SK-N-SH treated with all-trans-retinoic acid at 6 μM for 48 hours (cell line): ENCODE data around the gene MGAT3.

Source experiments
- CREB5 ChIP-seq: fragments of 250-450 bp; sonication (Bioruptor Pico); IDR thresholded peaks from 2 replicates; pipeline ENCODE4 v1.5.1; 2020; ENCODE audit warnings: low read depth, mild to moderate bottlenecking, moderate library complexity
- CSDC2 ChIP-seq: fragments of 250-450 bp; sonication (Bioruptor Pico); IDR thresholded peaks from 2 replicates; pipeline ENCODE4 v1.5.0; 2020; ENCODE audit warnings: mild to moderate bottlenecking, moderate library complexity
- ESRRG ChIP-seq: fragments of 250-450 bp; sonication (Bioruptor Pico); IDR thresholded peaks from 2 replicates; pipeline ENCODE4 v1.6.1; 2021; ENCODE audit warnings: mild to moderate bottlenecking
- OSR1 ChIP-seq: fragments of 250-450 bp; sonication (Bioruptor Pico); IDR thresholded peaks from 2 replicates; pipeline ENCODE4 v1.8.0; 2022; ENCODE audit warnings: moderate library complexity, mild to moderate bottlenecking, inconsistent platforms
- POU6F1 ChIP-seq: fragments of 250-450 bp; sonication (Bioruptor Pico); IDR thresholded peaks from 2 replicates; pipeline ENCODE4 v1.8.0; 2021; ENCODE audit warnings: low read depth, mild to moderate bottlenecking, moderate library complexity, borderline replicate concordance
- PPARA ChIP-seq: fragments of 250-450 bp; sonication (Bioruptor Pico); IDR thresholded peaks from 2 replicates; pipeline ENCODE4 v1.5.0; 2020; ENCODE audit warnings: mild to moderate bottlenecking, borderline replicate concordance
- RARB ChIP-seq: fragments of 250-450 bp; sonication (Bioruptor Pico); IDR thresholded peaks from 2 replicates; pipeline ENCODE4 v1.8.0; 2021; ENCODE audit warnings: mild to moderate bottlenecking, moderate library complexity
- TOX ChIP-seq: fragments of 250-450 bp; sonication (Bioruptor Pico); IDR thresholded peaks from 2 replicates; pipeline ENCODE4 v1.8.0; 2021; ENCODE audit warnings: mild to moderate bottlenecking, moderate library complexity, borderline replicate concordance
- ZFP3 ChIP-seq: fragments of 250-450 bp; sonication (Bioruptor Pico); IDR thresholded peaks from 2 replicates; pipeline ENCODE4 v1.5.0; 2020; ENCODE audit warnings: mild to moderate bottlenecking, moderate library complexity
- ZFP30 ChIP-seq: fragments of 450-650 bp; formaldehyde crosslinking; IDR thresholded peaks from 2 replicates; pipeline ENCODE4 v1.5.0; 2022; ENCODE audit warnings: mild to moderate bottlenecking, moderate library complexity
- ZNF565 ChIP-seq: fragments of 450-650 bp; formaldehyde crosslinking; conservative IDR thresholded peaks from 2 replicates; pipeline ENCODE4 v1.5.0; 2020; ENCODE audit warnings: low read depth, mild to moderate bottlenecking, moderate library complexity
- ZNF70 ChIP-seq: fragments of 450-650 bp; formaldehyde crosslinking; IDR thresholded peaks from 2 replicates; pipeline ENCODE4 v1.5.0; 2020; ENCODE audit warnings: mild to moderate bottlenecking, moderate library complexity
- TF ChIP-seq, protein P1 (sequence below): fragments of 250-450 bp; sonication (Bioruptor Pico); IDR thresholded peaks from 2 replicates; pipeline ENCODE4 v1.8.0; 2020; ENCODE audit warnings: mild to moderate bottlenecking, moderate library complexity, borderline replicate concordance
- TF ChIP-seq, protein P2 (sequence below): fragments of 250-450 bp; sonication (Bioruptor Pico); IDR thresholded peaks from 2 replicates; pipeline ENCODE4 v1.5.0; 2020; ENCODE audit warnings: mild to moderate bottlenecking, moderate library complexity

GRCh38 chr22:39488563-39489083 lies 31.8 kb downstream of the MGAT3 start:
- TF ChIP-seq RARB (CRISPR knock-in tag) (no peak), ZFP3 (CRISPR knock-in tag) (no peak), OSR1 (CRISPR knock-in tag) (no peak), PPARA (CRISPR knock-in tag) (no peak), TOX (no peak), ZFP30 (CRISPR knock-in tag) (no peak), POU6F1 (CRISPR knock-in tag) (no peak), CSDC2 (CRISPR knock-in tag) (no peak), ZNF70 (CRISPR knock-in tag) (no peak), ZNF565 (CRISPR knock-in tag) (no peak), CREB5 (no peak), ESRRG (CRISPR knock-in tag) (no peak)
- TF ChIP-seq, protein P1, sequence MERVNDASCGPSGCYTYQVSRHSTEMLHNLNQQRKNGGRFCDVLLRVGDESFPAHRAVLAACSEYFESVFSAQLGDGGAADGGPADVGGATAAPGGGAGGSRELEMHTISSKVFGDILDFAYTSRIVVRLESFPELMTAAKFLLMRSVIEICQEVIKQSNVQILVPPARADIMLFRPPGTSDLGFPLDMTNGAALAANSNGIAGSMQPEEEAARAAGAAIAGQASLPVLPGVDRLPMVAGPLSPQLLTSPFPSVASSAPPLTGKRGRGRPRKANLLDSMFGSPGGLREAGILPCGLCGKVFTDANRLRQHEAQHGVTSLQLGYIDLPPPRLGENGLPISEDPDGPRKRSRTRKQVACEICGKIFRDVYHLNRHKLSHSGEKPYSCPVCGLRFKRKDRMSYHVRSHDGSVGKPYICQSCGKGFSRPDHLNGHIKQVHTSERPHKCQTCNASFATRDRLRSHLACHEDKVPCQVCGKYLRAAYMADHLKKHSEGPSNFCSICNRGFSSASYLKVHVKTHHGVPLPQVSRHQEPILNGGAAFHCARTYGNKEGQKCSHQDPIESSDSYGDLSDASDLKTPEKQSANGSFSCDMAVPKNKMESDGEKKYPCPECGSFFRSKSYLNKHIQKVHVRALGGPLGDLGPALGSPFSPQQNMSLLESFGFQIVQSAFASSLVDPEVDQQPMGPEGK (CRISPR knock-in tag) = no peak
- TF ChIP-seq, protein P2, sequence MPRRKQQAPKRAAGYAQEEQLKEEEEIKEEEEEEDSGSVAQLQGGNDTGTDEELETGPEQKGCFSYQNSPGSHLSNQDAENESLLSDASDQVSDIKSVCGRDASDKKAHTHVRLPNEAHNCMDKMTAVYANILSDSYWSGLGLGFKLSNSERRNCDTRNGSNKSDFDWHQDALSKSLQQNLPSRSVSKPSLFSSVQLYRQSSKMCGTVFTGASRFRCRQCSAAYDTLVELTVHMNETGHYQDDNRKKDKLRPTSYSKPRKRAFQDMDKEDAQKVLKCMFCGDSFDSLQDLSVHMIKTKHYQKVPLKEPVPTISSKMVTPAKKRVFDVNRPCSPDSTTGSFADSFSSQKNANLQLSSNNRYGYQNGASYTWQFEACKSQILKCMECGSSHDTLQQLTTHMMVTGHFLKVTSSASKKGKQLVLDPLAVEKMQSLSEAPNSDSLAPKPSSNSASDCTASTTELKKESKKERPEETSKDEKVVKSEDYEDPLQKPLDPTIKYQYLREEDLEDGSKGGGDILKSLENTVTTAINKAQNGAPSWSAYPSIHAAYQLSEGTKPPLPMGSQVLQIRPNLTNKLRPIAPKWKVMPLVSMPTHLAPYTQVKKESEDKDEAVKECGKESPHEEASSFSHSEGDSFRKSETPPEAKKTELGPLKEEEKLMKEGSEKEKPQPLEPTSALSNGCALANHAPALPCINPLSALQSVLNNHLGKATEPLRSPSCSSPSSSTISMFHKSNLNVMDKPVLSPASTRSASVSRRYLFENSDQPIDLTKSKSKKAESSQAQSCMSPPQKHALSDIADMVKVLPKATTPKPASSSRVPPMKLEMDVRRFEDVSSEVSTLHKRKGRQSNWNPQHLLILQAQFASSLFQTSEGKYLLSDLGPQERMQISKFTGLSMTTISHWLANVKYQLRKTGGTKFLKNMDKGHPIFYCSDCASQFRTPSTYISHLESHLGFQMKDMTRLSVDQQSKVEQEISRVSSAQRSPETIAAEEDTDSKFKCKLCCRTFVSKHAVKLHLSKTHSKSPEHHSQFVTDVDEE (CRISPR knock-in tag) = no peak
